ENCODE data around the gene GIMAP5.

GIMAP5 gene

DNA sequence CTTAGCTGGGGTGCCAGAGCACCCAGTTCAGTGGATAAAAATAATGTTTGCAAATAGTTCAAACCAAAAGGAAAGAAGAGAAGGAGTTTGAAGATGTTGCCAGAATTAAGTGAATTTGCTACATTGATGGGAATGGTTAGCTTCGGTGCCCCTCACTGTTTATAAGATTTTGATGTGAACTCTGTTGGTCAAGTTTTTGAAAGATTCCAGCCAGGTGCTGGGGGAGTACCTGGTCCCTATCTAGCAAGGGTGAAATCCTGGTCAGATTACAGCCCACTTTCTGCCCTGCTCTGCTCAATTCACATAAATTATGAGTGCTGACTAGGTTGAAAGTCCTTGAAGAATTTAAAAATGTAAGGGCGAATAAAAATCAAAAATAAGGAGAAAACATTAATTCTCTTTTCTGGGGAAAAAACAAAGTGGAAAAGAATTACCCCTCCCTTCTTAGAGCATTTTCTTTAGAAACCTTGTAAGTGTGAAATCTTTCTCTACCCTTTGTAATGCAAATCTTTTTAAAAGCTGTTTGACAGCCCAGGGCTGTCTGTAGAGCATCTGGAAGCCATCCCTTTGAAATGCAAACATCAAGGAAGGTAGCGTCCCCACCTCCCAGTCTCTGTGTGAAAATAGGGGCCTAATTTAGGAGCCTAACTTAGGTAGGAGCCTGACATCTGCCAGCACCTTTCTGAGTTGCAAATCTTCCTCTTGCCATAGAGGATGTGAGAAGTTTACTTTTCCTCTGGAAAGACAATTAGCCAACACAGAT lies 1.4 kb upstream of the GIMAP5 start:
- DNase-seq (ENCODE audit: low read depth) = no peak

DNA sequence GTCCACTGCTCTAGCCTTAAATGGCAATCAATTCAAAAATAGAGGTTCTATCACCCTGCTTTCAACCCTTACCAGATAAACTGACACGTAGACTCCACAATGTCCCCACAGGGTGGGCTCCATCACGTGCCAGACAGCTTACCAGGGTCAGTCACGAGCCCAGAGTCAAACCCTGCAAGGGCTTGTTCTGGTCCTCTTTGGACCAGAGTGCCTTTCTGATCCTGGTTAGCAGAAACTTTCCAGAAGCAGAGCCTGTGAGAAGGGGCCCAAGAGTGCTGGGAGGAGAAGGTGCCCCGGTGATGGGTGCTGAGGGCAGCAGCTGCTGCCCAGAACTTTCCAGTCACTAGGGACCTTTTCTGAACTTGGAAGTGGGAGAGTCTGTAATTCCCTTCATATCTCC lies 354 bp upstream of the GIMAP5 start:
- DNase-seq (ENCODE audit: low read depth) = no peak

DNA sequence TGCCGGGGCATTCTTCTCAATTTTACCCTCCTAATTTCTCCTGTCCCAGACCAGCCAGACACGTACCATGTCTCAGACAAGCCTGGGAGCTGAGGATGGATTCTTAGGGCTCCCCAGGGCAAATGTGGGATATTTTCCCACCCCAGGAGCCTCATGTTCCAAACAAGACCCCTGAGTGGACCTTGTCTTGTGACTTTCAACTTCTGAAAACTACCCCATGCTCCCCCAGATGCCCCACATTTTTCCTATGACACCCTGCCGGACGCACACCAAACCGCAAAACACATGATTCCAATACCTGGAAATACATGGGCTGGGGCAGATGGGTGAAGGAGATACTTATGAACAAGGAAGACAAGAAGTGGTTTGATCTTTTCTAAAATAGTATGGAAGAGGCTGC lies 874 bp downstream of the GIMAP5 start:
- DNase-seq (ENCODE audit: low read depth) = no peak

- no peak for DNase-seq (ENCODE audit: low read depth)
Measured at GRCh38 chr7:150738591-150739001, 1.4 kb downstream of the GIMAP5 start.

DNA sequence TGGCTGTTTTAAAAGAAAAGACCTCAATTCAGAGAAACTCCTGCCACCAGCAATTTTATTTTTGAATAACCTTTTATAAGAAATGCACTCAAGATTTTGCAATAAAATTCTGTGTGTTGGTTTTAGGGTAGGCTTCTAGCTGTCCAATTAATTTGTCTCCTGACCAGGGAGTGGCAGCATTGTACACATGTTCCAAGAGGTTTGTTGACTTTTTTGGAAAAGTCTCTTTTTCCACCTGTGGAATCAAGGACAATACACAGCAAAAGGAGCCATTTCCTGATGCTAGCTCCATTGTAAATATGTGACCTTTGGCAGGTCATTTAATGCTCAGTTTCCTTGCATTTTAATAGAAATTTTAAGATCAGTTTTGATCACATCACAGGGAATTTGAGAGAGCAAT lies 1.8 kb downstream of the GIMAP5 start:
- DNase-seq (ENCODE audit: low read depth) = no peak

GRCh38 chr7:150740053-150740452 lies 2.8 kb downstream of the GIMAP5 start:
- DNase-seq (ENCODE audit: low read depth) = no peak

- DNase-seq (ENCODE audit: low read depth) = no peak
Measured at GRCh38 chr7:150742286-150742968, 5.2 kb downstream of the GIMAP5 start.

DNA sequence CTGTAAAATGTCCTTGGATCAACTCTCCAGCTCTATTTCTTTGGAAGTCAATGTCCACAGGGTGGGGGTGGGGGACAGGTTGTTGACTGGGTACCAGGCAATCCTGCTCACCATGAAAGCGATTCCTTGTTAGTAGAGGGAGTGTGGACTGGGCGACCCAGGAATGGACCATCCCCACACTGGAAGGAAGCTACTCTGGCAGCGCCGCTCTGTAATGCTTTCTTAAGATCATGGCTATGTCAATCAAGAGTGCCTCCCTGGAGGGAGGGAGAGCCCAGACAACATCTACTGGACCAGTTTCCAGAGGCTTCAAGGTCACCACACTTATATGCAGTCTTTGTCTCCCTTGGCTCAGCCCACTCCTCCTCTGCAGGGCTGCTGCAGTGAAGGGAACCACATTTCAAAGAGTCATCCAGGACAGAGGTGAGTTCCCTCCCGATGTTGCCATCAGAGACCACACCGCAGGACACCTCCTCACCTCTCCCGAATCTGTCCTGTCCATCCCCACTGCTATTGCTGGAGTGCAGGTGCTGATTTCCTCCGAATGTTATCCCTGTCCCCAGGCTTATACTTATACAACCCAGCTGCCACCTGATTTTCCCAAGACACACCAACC lies 6.9 kb downstream of the GIMAP5 start:
- DNase-seq (ENCODE audit: low read depth) = no peak

DNA sequence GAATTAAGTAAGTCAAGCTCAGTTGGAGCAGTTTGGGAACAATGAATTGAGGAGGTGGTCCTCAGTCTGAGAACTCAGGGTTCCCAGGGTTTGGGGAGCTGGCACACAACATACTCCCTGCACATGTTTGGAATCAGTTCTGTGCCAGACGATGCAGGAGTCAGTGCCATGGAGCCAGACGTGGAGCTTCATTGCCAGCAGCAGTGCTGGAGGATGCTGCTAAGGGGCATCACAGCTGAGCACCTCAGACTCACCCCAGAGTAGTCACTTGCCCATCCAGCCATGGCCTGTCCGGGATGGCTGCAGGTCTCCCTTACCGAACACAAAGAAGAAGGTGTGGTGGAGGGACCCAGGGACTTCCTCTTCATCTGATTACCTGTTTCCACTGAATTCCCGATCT lies 7.9 kb downstream of the GIMAP5 start:
- DNase-seq (ENCODE audit: low read depth) = no peak

- DNase-seq (ENCODE audit: low read depth) = no peak
Measured at GRCh38 chr7:150745876-150746275, 8.7 kb downstream of the GIMAP5 start.

GRCh38 chr7:150746921-150747320 lies 9.7 kb downstream of the GIMAP5 start:
- DNase-seq (ENCODE audit: low read depth) = no peak

GRCh38 chr7:150748376-150748775 lies 11.2 kb downstream of the GIMAP5 start:
- no peak for DNase-seq (ENCODE audit: low read depth)

DNA sequence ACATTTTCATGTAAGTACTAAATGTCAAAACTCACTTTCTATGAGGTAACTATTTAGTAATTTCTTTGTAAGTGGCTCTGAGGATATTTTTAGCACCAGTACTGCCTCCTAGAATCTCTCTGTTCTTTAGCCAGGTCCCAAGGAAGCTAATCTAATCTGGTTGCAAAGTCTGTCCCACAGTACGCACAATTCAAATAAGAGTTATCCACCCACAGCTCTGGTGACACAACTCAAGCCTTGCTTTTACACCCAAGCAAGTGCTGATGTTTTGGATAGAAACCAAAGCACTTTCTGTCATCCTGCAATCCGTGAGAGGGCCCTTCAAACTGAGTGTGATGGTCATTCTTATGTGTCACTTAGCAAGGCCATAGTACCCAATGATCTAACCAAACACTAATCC lies 14.5 kb downstream of the GIMAP5 start:
- no peak for DNase-seq (ENCODE audit: low read depth)

DNA sequence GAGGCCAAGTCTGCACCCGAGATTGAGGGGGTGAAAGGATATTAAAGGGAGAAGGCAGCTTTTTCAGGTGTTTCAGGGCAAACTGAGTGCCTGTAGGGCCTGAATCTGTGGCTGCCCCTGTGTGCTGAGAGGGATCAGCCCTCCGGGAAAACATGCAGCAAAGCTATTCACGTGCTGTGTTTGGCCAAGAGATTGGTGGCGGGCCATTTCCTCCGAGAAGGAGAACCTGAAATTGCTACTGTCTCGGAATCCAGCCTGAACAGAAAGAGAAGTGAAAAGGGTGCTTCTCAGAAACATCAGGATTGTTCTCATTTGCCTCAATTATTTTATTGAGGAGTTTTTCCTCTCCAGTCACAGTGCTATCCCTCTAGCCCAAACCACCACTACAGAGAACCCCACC lies 16.0 kb downstream of the GIMAP5 start:
- no peak for DNase-seq (ENCODE audit: low read depth)

- DNase-seq (ENCODE audit: low read depth) = no peak
Measured at GRCh38 chr7:150753826-150754603, 16.8 kb downstream of the GIMAP5 start.

GRCh38 chr7:150754951-150755350 lies 17.7 kb downstream of the GIMAP5 start:
- no peak for DNase-seq (ENCODE audit: low read depth)

GRCh38 chr7:150755473-150756099 lies 18.4 kb downstream of the GIMAP5 start:
- no peak for DNase-seq (ENCODE audit: low read depth)

- DNase-seq (ENCODE audit: low read depth) = no peak
Measured at GRCh38 chr7:150756166-150756565, 18.9 kb downstream of the GIMAP5 start.

DNA sequence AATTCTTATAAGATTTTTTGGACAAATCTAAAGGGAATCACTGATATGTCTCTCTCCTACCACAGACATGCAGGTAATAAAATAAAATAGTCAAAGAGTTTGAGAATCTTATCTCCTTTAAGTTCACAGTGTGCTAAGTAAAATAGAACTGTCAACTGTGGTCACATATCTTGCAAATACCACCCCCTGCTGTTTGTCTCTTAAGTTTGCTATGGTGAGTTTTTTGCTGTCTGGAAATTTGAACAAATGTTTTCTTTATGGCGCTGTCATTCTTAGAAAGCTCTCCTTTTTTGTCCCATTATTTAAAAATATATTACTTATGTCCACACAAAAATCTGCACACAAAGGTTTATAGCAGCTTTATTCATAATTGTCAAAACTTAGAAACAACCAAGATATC lies 19.6 kb downstream of the GIMAP5 start:
- no peak for DNase-seq (ENCODE audit: low read depth)

GRCh38 chr7:150759479-150759878 lies 22.3 kb downstream of the GIMAP5 start:
- DNase-seq (ENCODE audit: low read depth) = no peak

DNA sequence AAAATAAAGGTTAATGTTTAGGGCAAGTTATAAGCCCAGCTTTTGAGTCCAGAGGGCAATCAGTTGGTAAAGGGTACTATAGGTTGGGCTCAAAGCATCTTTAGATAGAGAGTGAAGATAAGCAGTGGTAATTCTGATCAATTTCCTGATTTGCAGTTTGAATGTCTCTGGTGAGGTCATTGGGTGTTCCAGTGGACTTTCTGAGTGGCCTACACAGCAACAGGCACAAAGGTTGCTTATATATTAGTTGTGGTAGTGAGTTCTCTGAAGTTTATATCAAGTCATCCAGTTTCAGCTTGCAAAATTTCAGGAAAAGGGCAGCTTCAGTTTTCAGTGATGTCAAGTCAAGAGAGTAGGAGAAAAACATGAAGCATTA lies 29.1 kb downstream of the GIMAP5 start:
- no peak for DNase-seq (ENCODE audit: low read depth)

DNA sequence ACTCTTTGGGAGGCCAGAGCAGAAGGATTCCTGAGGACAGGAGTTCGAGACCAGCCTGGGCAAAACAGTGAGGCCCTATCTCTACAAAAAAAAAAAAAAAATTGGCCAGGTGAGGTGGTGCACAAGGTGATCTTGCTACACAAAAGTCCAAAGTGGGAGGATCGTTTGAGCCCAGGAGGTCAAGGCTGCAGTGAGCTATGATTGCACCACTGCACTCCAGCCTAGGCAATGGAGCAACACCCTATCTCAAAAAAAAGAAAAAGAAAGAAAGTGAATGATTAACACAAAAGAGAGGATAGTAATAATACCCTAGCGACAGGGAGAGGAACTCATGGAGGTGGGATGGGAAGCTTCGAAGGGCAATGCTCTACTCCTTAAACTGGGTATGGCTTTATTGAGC lies 32.5 kb downstream of the GIMAP5 start:
- DNase-seq (ENCODE audit: low read depth) = no peak
